GM21717 (cell line): ENCODE data around the gene XKR8.

Experiments
- ATAC-seq: cut with Tn5 transposase; IDR thresholded peaks from one replicate; pipeline ENCODE4 v1.9.1; 2021; ENCODE audit warnings: mild to moderate bottlenecking, moderate library complexity; ENCODE audit not compliant: unreplicated experiment

Gene XKR8

GRCh38 chr1:27959792-27960603 lies at the start of gene XKR8:
XKR8 (plus strand) TSS chr1:27959973; CDS start chr1:27960070, 97 bp downstream.
- peak; percentile 75 for ATAC-seq

- no peak for ATAC-seq
Observed at GRCh38 chr1:27912429-27912828, 47.3 kb upstream of the XKR8 start.

GRCh38 chr1:27915082-27915575 lies 44.6 kb upstream of the XKR8 start:
- peak; percentile 11 for ATAC-seq

- no peak for ATAC-seq
Observed at GRCh38 chr1:27922272-27922671, 37.5 kb upstream of the XKR8 start.

- ATAC-seq, result no peak
Observed at GRCh38 chr1:27928216-27928954, 31.4 kb upstream of the XKR8 start.

GRCh38 chr1:27931184-27931583 lies 28.6 kb upstream of the XKR8 start:
- ATAC-seq, result no peak

GRCh38 chr1:27931759-27932158 lies 28.0 kb upstream of the XKR8 start:
- no peak for ATAC-seq

GRCh38 chr1:27934818-27935549 lies 24.8 kb upstream of the XKR8 start, which contains the start of gene SMPDL3B:
SMPDL3B (plus strand) TSS chr1:27935000; CDS start chr1:27935184, 184 bp downstream.
- no peak for ATAC-seq

- no peak for ATAC-seq
Observed at GRCh38 chr1:27935721-27936120, 24.1 kb upstream of the XKR8 start.

- ATAC-seq, result no peak
Observed at GRCh38 chr1:27936370-27936769, 23.4 kb upstream of the XKR8 start.

- no peak for ATAC-seq
Observed at GRCh38 chr1:27937524-27937836, 22.3 kb upstream of the XKR8 start.

GRCh38 chr1:27938488-27938887 lies 21.3 kb upstream of the XKR8 start:
- no peak for ATAC-seq

GRCh38 chr1:27940297-27940696 lies 19.5 kb upstream of the XKR8 start:
- ATAC-seq, result no peak

- no peak for ATAC-seq
Observed at GRCh38 chr1:27940870-27941560, 18.8 kb upstream of the XKR8 start.

GRCh38 chr1:27941671-27942540 lies 17.9 kb upstream of the XKR8 start:
- ATAC-seq, result no peak

- ATAC-seq, result no peak
Observed at GRCh38 chr1:27945020-27945419, 14.8 kb upstream of the XKR8 start.

- ATAC-seq, result no peak
Observed at GRCh38 chr1:27949027-27949426, 10.7 kb upstream of the XKR8 start.

- ATAC-seq, result no peak
Observed at GRCh38 chr1:27951396-27951795, 8.4 kb upstream of the XKR8 start.

GRCh38 chr1:27952147-27952546 lies 7.6 kb upstream of the XKR8 start:
- no peak for ATAC-seq

GRCh38 chr1:27954186-27954585 lies 5.6 kb upstream of the XKR8 start:
- no peak for ATAC-seq
